GM23248 (cell line): ENCODE data around the gene RMND5A.

ENCODE experiments used
- EZH2 ChIP-seq: fragments of 200-600 bp; sonication (generic); IDR thresholded peaks from 2 replicates; pipeline ENCODE4 v1.6.1; 2018; ENCODE audit warnings: antibody characterized with exemption, mild to moderate bottlenecking; ENCODE audit not compliant: insufficient read depth, poor library complexity, severe bottlenecking
- EZH2phosphoT487 ChIP-seq: fragments of 200-600 bp; sonication (generic); IDR thresholded peaks from 2 replicates; pipeline ENCODE4 v1.6.1; 2018; ENCODE audit warnings: antibody characterized with exemption, moderate library complexity, mild to moderate bottlenecking, low read depth; ENCODE audit not compliant: insufficient read depth

- TF ChIP-seq EZH2 (no peak), EZH2phosphoT487 (no peak)
Measured at GRCh38 chr2:86775338-86775737, 55.2 kb downstream of the RMND5A start.
